Tibial nerve (tissue), 4 donors: ENCODE data around the gene CUL4B. TPM values are rescaled to one million over a fixed set of nuclear protein-coding genes. Genes with fewer than 3 reads are reported as not detected.
A peak's percentile ranks its signal among the peaks of the same experiment; 100 is the strongest.

Source experiments
- DNase-seq, 2 donors: peaks; one replicate each; pipeline ENCODE4 v3.0.0-alpha.2; 2019; ENCODE audit warnings: low spot score in 2 of 2
- H3K27ac ChIP-seq, 4 donors: fragments of 200-600 bp; sonication (generic) in 3 of 4; one replicate each; pipeline ENCODE4 v1.5.1; 2017 to 2019; ENCODE audit warnings: mild to moderate bottlenecking in 1 of 4
- H3K27me3 ChIP-seq, 2 donors: fragments of 200-600 bp; sonication (generic) in 1 of 2; one replicate each; pipeline versions ENCODE4 v1.5.1 to v1.6.0; 2017 to 2019
- H3K36me3 ChIP-seq, 3 donors: fragments of 200-600 bp; sonication (generic); one replicate each; pipeline ENCODE4 v1.5.1; 2018 to 2019
- H3K4me1 ChIP-seq, 4 donors: fragments of 200-600 bp; sonication (generic) in 3 of 4; one replicate each; pipeline ENCODE4 v1.5.1; 2017 to 2019
- H3K4me3 ChIP-seq, 4 donors: fragments of 200-600 bp; sonication (generic) in 3 of 4; one replicate each; pipeline ENCODE4 v1.5.1; 2017 to 2019; ENCODE audit warnings: mild to moderate bottlenecking in 1 of 4, moderate library complexity in 1 of 4
- H3K9me3 ChIP-seq, 4 donors: fragments of 200-600 bp; sonication (generic) in 3 of 4; one replicate each; pipeline ENCODE4 v1.5.1; 2017 to 2019
- EP300 ChIP-seq, 2 donors: sonication (generic); formaldehyde crosslinking; IDR thresholded peaks; one replicate each; pipeline ENCODE4 v1.6.1; 2017; ENCODE audit warnings: antibody characterized with exemption in 2 of 2, mild to moderate bottlenecking in 1 of 2
- POLR2A ChIP-seq, 2 donors: fragments of 450-650 bp; IDR thresholded peaks; one replicate each; pipeline ENCODE4 v1.6.1; 2017; ENCODE audit warnings: antibody characterized with exemption in 2 of 2, mild to moderate bottlenecking in 2 of 2, moderate library complexity in 2 of 2
- WGBS, 2 donors: methylation state at CpG; one replicate each; pipeline ENCODE4 v1.1.5; 2018; 5-methylcytosine and 5-hydroxymethylcytosine counted together
- total RNA-seq, 4 donors: library from RNA; depleted of rRNA; stranded (reverse); fragments of >200 nt; gene quantifications; one replicate each; pipeline ENCODE4 v1.1.0, GENCODE V29; 2016
- TF ChIP-seq, protein P1 (sequence below), 5 experiments: fragments of 200-600 bp in 3 of 5; fragments of 450-650 bp in 2 of 5; sonication (generic) in 3 of 5; IDR thresholded peaks; one replicate each; pipeline ENCODE4 v1.5.1; 2016 to 2019; ENCODE audit warnings: antibody characterized with exemption in 5 of 5, mild to moderate bottlenecking in 3 of 5, moderate library complexity in 2 of 5

The CUL4B gene
- total RNA-seq, 4 donors from 2014 or later = 31.8 to 41.5 (median 34.8) TPM

- Histone ChIP-seq H3K4me1 (peaks cover 0 to 10% (median 0%) of the 10 kb centered on the region in 4 donors), H3K27ac (no peak overlapping the region)
- WGBS, 2 donors = 70 to 86% methylated on average over 1 of the region's 1 CpG
Observed at GRCh38 chrX:120564925-120565324, 4.2 kb upstream of the CUL4B start.

DNA sequence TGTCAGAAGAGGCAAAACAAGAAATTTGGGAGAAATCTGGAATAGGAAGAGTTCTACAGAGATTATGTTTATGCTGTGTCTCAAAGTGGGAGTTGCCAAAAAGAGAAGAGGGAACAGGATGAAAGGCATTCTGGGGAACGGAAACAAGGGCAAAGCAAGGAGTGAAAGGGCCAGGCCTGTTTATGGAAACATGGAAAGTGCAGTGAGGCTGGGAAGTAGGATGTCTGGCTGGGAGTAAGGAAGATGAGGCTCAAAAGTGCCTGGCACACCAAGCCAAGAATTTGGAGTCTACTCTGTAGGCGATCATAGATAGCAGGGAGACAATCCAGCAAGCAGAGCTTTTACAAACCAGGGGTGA is 1.8 kb upstream of the CUL4B start:
- Histone ChIP-seq H3K4me1 (peaks cover 0 to 24% (median 0%) of the 10 kb centered on the region in 4 donors), H3K27ac (peak overlapping the region; percentile 12 to 98 (median 96)), H3K27me3 (no peaks in the 10 kb centered on the region), H3K4me3 (no peak overlapping the region), H3K36me3 (no peaks in the 10 kb centered on the region), H3K9me3 (no peaks in the 10 kb centered on the region)
- DNase-seq = no peak
- WGBS, 2 donors = 39 to 66% methylated on average over 2 of the region's 2 CpGs
- TF ChIP-seq POLR2A (IDR thresholded peaks at IDR 0.05) (no peak), EP300 (IDR thresholded peaks at IDR 0.05) (no peak)

More at GRCh38 chrX:120564925-120565324, 4.2 kb upstream of the CUL4B start:
- no peaks in the 10 kb centered on the region for H3K36me3 ChIP-seq
- no peaks in the 10 kb centered on the region for H3K9me3 ChIP-seq
- no peak for DNase-seq
- H3K27me3 ChIP-seq = no peaks in the 10 kb centered on the region
- TF ChIP-seq POLR2A (IDR thresholded peaks at IDR 0.05) (no peak), EP300 (IDR thresholded peaks at IDR 0.05) (no peak)
- TF ChIP-seq, protein P1, sequence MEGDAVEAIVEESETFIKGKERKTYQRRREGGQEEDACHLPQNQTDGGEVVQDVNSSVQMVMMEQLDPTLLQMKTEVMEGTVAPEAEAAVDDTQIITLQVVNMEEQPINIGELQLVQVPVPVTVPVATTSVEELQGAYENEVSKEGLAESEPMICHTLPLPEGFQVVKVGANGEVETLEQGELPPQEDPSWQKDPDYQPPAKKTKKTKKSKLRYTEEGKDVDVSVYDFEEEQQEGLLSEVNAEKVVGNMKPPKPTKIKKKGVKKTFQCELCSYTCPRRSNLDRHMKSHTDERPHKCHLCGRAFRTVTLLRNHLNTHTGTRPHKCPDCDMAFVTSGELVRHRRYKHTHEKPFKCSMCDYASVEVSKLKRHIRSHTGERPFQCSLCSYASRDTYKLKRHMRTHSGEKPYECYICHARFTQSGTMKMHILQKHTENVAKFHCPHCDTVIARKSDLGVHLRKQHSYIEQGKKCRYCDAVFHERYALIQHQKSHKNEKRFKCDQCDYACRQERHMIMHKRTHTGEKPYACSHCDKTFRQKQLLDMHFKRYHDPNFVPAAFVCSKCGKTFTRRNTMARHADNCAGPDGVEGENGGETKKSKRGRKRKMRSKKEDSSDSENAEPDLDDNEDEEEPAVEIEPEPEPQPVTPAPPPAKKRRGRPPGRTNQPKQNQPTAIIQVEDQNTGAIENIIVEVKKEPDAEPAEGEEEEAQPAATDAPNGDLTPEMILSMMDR (IDR thresholded peaks at IDR 0.05) = no peak
- no peak overlapping the region for H3K4me3 ChIP-seq

GRCh38 chrX:120561634-120562568 is 1.1 kb upstream of the CUL4B start:
- H3K36me3 ChIP-seq = no peaks in the 10 kb centered on the region
- H3K4me1 ChIP-seq = peaks cover 0 to 27% (median 0%) of the 10 kb centered on the region in 4 donors
- peak overlapping the region; percentile 43 to 63 (median 59) for H3K4me3 ChIP-seq
- peak overlapping the region; percentile 96 to 98 (median 96) for H3K27ac ChIP-seq
- TF ChIP-seq EP300 (IDR thresholded peaks at IDR 0.05) = peak in 1 of 2 donors; percentile 67
- TF ChIP-seq, protein P1 (IDR thresholded peaks at IDR 0.05) = no peak
- TF ChIP-seq POLR2A (IDR thresholded peaks at IDR 0.05) = peak; percentile 46 to 61
- WGBS, 2 donors = 2 to 34% methylated on average over 12 of the region's 12 CpGs
- DNase-seq = no peak
- H3K27me3 ChIP-seq = no peaks in the 10 kb centered on the region
- no peaks in the 10 kb centered on the region for H3K9me3 ChIP-seq

- TF ChIP-seq EP300 (IDR thresholded peaks at IDR 0.05) (no peak), POLR2A (IDR thresholded peaks at IDR 0.05) (no peak)
- TF ChIP-seq, protein P1 (IDR thresholded peaks at IDR 0.05) = no peak
- no peaks in the 10 kb centered on the region for H3K9me3 ChIP-seq
- peak overlapping the region; percentile 43 to 63 (median 59) for H3K4me3 ChIP-seq
- H3K4me1 ChIP-seq = peaks cover 0 to 27% (median 0%) of the 10 kb centered on the region in 4 donors
- peak overlapping the region; percentile 96 to 98 (median 96) for H3K27ac ChIP-seq
- peak in 1 of 2 donors; percentile 28 for DNase-seq
- no peaks in the 10 kb centered on the region for H3K27me3 ChIP-seq
- 0 to 34% methylated on average over 10 of the region's 10 CpGs for whole genome bisulfite sequencing, 2 donors
- no peaks in the 10 kb centered on the region for H3K36me3 ChIP-seq
Observed at GRCh38 chrX:120560405-120560841, 339 bp downstream of the CUL4B start.

DNA sequence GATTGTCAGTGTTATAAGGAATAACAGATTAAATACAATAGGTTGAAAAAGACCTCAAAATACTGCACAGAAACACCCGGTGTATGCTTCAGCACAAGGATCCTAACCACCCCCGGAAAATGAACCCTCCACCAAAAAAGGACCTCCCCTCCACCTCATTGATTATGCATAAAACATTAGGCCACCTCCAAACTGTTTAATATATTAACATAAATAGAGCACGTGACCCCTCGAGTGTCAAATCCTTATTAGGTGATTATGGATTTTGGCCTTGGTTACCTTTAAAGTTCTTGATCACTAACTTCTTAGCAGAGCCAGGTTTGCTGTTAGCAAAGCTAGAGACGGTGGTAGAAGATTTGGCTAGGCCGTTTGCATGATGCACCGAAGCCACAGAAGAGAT is 958 bp downstream of the CUL4B start:
- no peaks in the 10 kb centered on the region for H3K9me3 ChIP-seq
- H3K27ac ChIP-seq = peak overlapping the region; percentile 96 to 98 (median 96)
- 0 to 36% methylated on average over 7 of the region's 7 CpGs for WGBS, 2 donors
- DNase-seq = no peak
- peak overlapping the region; percentile 43 to 63 (median 59) for H3K4me3 ChIP-seq
- TF ChIP-seq EP300 (IDR thresholded peaks at IDR 0.05) = no peak
- TF ChIP-seq, protein P1 (IDR thresholded peaks at IDR 0.05) = no peak
- TF ChIP-seq POLR2A (IDR thresholded peaks at IDR 0.05) = no peak
- H3K4me1 ChIP-seq = peaks cover 0 to 27% (median 0%) of the 10 kb centered on the region in 4 donors
- H3K27me3 ChIP-seq = no peaks in the 10 kb centered on the region
- H3K36me3 ChIP-seq = no peaks in the 10 kb centered on the region
